WTC11 (cell line): ENCODE data around the gene STARD9.

Source experiments
- ATF3 ChIP-seq: sonication (generic); formaldehyde crosslinking; conservative IDR thresholded peaks from 2 replicates; pipeline ENCODE4 v1.8.1; 2022; ENCODE audit warnings: mild to moderate bottlenecking, missing genetic modification reagents
- CREB1 ChIP-seq: sonication (generic); formaldehyde crosslinking; IDR thresholded peaks from 2 replicates; pipeline ENCODE4 v1.8.0; 2023; ENCODE audit warnings: mild to moderate bottlenecking, missing genetic modification reagents
- CTCF ChIP-seq: fragments of 200-600 bp; IDR thresholded peaks from 2 replicates; pipeline ENCODE4 v1.8.0; 2022; ENCODE audit warnings: antibody characterized with exemption
- NFYB ChIP-seq: sonication (generic); formaldehyde crosslinking; conservative IDR thresholded peaks from 2 replicates; pipeline ENCODE4 v1.8.0; 2022; ENCODE audit warnings: low read depth, missing genetic modification reagents
- SMAD3 ChIP-seq: sonication (generic); formaldehyde crosslinking; IDR thresholded peaks from 2 replicates; pipeline ENCODE4 v1.8.0; 2022; ENCODE audit warnings: missing genetic modification reagents, mild to moderate bottlenecking, borderline replicate concordance
- SP1 ChIP-seq: sonication (generic); formaldehyde crosslinking; conservative IDR thresholded peaks from 2 replicates; pipeline ENCODE4 v1.8.1; 2022; ENCODE audit warnings: missing genetic modification reagents
- TCF7 ChIP-seq: sonication (generic); formaldehyde crosslinking; IDR thresholded peaks from 2 replicates; pipeline ENCODE4 v1.8.0; 2022; ENCODE audit warnings: mild to moderate bottlenecking, low read depth, missing genetic modification reagents, moderate library complexity
- TP53 ChIP-seq: sonication (generic); formaldehyde crosslinking; IDR thresholded peaks from 2 replicates; pipeline ENCODE4 v1.8.1; 2023; ENCODE audit warnings: mild to moderate bottlenecking, missing genetic modification reagents
- ZBTB21 ChIP-seq: sonication (generic); formaldehyde crosslinking; IDR thresholded peaks from 2 replicates; pipeline ENCODE4 v1.8.1; 2023; ENCODE audit warnings: mild to moderate bottlenecking, missing genetic modification reagents, borderline replicate concordance
- ZNF121 ChIP-seq: sonication (generic); formaldehyde crosslinking; IDR thresholded peaks from 2 replicates; pipeline ENCODE4 v1.8.0; 2023; ENCODE audit warnings: missing genetic modification reagents
- TF ChIP-seq, protein P1 (sequence below): sonication (generic); formaldehyde crosslinking; IDR thresholded peaks from 2 replicates; pipeline ENCODE4 v1.8.1; 2023; ENCODE audit warnings: mild to moderate bottlenecking, missing genetic modification reagents, moderate library complexity
- TF ChIP-seq, protein P2 (sequence below): sonication (generic); formaldehyde crosslinking; IDR thresholded peaks from 2 replicates; pipeline ENCODE4 v1.8.1; 2022; ENCODE audit warnings: missing genetic modification reagents, borderline replicate concordance
- TF ChIP-seq, protein P3 (sequence below): fragments of 250-450 bp; sonication (Bioruptor Pico); IDR thresholded peaks from 2 replicates; pipeline ENCODE4 v1.9.0; 2021; ENCODE audit warnings: mild to moderate bottlenecking

GRCh38 chr15:42582569-42583375 lies 7.4 kb downstream of the STARD9 start:
- no peak for TF ChIP-seq CTCF
- no peak for TF ChIP-seq SP1 (CRISPR knock-in tag)
- no peak for TF ChIP-seq ZNF121
- no peak for TF ChIP-seq ATF3 (CRISPR knock-in tag)
- TF ChIP-seq, protein P1, sequence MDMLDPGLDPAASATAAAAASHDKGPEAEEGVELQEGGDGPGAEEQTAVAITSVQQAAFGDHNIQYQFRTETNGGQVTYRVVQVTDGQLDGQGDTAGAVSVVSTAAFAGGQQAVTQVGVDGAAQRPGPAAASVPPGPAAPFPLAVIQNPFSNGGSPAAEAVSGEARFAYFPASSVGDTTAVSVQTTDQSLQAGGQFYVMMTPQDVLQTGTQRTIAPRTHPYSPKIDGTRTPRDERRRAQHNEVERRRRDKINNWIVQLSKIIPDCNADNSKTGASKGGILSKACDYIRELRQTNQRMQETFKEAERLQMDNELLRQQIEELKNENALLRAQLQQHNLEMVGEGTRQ (CRISPR knock-in tag): no peak
- no peak for TF ChIP-seq CREB1
- TF ChIP-seq, protein P2, sequence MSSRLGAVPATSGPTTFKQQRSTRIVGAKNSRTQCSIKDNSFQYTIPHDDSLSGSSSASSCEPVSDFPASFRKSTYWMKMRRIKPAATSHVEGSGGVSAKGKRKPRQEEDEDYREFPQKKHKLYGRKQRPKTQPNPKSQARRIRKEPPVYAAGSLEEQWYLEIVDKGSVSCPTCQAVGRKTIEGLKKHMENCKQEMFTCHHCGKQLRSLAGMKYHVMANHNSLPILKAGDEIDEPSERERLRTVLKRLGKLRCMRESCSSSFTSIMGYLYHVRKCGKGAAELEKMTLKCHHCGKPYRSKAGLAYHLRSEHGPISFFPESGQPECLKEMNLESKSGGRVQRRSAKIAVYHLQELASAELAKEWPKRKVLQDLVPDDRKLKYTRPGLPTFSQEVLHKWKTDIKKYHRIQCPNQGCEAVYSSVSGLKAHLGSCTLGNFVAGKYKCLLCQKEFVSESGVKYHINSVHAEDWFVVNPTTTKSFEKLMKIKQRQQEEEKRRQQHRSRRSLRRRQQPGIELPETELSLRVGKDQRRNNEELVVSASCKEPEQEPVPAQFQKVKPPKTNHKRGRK (CRISPR knock-in tag): no peak
- TF ChIP-seq SMAD3 (CRISPR knock-in tag): no peak
- TF ChIP-seq, protein P3, sequence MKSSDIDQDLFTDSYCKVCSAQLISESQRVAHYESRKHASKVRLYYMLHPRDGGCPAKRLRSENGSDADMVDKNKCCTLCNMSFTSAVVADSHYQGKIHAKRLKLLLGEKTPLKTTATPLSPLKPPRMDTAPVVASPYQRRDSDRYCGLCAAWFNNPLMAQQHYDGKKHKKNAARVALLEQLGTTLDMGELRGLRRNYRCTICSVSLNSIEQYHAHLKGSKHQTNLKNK: no peak
- no peak for TF ChIP-seq NFYB
- no peak for TF ChIP-seq TP53 (CRISPR knock-in tag)
- no peak for TF ChIP-seq TCF7 (CRISPR knock-in tag)
- no peak for TF ChIP-seq ZBTB21 (CRISPR knock-in tag)
